Activated CD4-positive, alpha-beta T cell treated with anti-CD3 and anti-CD28 coated beads, Interleukin-10, Interleukin-2, amounts not matched to agents 100 ng/mL and 50 ng/mL, durations not matched to agents 16 hours and 8 hours (primary cell): ENCODE results near the gene TCF15.

Experiments
- DNase-seq: peaks from one replicate; pipeline ENCODE4 v3.0.0-alpha.2; 2020

The TCF15 gene

DNA sequence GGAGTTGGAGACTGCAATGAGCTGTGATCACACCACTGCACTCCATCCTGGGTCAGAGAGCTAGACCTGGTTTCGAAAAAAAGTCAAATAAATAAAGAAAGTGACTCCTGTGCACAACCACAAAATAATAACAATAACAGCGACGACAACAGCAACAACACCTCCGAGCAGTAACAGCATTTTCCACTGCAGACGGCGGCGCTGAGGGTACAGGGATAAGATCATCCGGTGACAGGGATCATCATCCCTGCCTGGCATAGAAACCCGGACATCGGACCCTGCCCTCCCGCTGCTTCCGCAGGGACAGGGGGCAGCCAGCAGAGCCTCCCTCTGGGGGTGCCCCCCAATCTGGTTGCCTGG, 31.4 kb upstream of the TCF15 start:
- DNase-seq: no peak

DNA sequence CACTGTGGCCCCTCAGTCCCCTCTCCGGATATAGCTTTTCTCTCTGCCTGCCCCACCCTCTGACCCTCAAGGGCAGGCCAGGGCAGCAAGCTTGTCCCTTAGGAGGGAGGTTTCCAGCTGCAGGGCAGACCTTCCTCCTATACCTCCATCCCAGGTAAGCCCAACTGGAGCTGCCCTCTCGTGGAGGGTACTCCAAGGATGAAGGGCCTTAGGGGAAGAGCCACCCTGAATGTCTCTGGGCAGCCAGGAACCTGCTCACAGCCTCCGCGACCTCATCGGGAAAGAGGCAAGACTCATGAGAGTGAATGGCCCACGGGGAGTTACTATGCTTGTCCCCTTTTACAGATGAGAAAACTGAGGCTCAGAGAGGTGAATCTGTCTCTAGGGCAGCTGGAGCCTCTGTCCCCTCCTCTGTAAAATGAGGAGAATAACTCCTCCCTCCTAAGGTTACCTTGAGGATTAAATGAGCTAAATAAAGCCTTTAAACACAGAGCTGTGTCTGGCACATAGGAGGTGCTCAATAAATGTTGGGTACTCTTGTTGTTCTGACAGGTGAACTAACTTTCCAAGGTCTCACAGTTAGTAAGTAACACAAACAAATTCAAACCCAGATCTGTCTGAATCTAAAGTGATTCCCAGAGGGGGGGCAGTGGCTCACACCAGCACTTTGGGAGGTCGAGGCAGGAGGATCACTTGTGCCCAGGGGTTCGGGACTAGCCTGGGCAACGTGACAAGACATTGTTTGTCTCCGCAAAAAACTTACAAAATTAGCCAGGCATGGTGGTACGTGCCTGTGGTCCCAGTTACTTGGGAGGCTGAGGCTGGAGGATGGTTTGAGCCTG, 30.8 kb upstream of the TCF15 start:
- DNase-seq: no peak

DNA sequence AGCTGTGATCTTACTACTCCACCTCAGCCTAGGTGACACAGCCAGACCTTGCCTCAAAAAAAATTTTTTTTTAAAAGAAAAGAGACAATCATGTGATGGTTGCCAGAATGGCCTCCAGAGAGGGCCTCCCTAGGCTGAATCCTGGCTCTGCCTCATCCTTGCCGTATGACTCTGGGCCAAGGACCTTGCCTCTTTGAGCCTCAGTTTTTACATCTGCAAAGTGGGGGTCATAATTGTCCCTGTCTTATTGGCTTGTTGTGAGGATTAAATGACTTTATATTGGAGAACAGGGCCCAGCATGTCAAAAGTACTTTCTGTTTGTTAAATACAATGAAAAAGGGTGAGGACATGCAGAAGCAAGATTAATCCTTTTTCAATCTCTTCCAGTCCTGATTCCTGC, 28.5 kb upstream of the TCF15 start:
- no peak for DNase-seq

DNA sequence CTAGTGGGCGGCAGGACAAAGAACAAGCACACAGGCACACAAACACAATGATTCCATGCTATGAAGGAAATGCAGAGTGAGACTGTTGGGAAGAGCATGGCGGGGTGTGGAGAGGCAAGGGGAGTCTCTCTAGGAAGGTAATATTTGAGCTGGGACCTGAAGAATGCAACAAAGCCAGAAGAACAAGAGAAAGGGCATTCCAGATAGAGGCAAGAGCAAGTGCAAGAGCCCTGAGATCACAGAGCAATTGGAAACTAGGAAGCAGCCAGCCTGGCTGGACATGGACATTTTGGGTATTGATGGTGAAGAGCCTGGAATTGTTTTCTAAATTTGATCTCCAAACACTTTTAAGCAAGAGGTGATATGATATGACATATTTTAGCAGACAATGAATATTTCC, 27.4 kb upstream of the TCF15 start:
- DNase-seq: no peak

DNA sequence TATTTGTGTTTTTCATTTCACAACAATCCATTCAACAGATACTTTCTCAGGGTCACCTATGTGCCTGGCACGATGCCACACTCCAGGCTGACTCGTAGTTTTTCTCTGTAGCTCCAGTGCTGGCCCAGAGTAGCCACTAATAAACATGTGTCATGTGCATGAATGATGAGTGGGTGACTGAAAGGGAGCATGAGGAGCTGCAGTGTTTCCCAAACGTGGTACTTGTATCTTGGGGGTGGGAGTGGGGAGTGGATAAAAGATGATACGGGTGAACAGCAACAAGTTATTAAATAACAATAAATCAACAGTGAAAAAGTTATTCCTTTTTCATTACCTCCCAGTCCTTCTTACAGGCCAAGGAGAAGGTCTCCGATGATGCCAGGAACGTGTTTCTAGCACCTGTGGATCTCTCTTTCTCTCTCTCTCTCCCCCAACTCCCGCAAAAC, 25.8 kb upstream of the TCF15 start:
- DNase-seq: no peak

DNA sequence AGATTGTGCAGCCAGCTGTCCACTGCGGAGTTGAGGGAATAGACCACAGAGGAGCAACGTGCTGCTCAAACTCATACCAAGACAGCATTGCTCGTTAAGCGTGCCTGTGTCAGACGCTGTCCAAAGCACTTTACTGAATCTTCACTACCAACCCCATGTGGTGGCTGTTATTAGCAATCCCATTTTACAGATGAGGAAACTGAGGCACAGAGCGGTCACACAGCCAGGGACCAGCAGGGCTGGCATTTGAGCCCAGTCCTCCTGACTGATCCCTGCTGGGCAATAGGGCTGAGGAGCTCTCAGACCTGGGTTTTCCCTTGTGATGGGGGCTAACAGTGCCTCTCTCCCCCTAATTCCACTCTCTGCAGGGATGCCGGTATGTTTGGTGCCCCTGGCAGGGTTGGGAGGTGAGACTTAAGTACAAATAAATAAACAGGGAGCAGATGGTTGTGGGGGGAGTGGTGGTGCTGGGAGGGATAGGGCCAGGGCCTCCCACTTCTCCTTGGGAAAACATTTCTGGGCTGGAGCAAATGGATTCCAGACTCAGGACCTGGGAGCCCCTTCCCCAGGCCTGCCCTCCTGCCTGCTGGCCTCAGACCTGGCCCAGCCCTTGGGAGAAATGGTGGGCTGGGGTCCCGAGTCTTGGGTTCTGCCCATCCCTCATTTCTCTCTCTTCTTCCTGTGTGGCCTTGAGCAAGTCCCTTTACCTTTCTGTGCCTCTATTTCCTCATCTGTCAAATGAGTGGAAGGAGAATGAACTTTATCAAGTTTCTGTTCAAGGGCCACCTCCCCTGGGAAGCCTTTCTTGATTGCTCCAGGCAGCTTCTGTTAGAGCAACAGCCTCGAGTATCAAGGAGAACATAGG, 25.2 kb upstream of the TCF15 start:
- DNase-seq: no peak

DNA sequence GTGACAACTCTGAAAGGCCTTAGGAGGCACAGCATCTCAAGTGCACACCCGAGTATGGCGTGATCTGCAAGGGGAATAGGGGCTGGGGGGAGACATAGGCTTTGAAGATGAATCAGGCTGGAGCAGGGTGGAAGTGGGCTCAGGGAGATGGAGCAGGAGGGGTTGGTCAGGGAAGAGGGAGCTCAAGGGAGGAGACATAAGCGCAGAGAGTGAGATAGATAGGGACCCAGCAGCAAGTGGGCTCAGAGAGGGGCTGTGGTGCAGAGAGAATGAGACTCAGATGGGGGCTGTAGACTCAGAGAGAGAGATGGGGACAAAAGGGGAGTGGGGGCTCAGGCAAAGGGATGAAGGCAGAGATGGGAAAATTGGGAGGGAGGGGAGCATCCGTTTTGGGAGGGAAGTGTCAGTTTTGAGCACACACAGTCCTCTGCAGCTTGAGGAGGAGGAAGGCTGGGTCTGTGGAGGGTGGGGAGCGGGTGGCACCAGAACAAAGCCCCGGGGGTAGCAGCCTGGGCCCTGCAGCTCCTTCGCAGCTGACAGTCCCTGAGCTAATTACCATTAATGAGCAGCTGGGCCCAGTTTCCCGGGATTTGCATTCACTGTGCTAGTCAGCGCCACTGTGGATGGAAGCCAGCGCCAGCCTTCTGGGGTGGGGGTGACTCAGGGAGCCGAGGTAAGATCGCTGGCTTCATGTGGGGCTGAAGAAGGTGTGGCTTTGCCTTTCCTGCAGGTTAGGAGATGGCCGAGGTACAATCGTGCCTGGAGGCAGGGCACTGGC, 24.2 kb upstream of the TCF15 start:
- DNase-seq: no peak

DNA sequence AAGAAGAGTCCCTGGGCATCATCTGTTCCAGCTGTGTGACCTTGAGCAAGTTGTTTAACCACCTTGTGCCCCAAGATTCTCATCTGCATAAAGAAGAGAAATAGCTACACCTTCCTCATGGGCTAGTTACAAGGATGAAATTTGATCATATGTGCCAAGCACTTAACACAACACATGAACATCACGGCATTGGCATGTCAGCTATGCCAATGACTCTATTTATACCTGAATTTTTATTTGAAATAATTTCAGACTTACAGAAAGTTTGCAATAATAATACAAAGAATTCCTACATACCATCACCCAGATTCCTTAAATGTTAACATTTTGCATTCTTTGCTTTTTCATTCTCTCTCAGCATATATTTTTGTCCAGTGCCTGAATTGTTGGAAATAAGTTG, 21.0 kb upstream of the TCF15 start:
- DNase-seq: no peak

DNA sequence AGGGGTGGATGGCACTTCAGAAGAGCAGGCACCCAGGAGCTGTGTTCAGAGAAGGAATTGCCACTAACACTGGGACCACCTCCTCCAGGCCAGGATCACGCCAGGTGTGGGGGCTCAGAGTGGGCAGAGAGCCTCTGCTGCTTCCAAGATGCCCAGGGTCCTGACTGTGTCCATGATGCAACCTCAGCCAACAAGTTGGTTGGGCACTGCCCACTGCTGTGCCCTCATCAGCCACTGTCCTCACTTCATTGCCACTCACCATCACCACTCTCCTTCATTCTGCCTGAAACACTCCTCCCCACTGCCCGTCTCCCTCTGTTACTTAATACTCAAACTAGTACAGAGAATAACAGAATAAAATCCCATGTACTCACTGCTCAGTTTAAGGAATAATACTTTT, 16.5 kb upstream of the TCF15 start:
- no peak for DNase-seq

DNA sequence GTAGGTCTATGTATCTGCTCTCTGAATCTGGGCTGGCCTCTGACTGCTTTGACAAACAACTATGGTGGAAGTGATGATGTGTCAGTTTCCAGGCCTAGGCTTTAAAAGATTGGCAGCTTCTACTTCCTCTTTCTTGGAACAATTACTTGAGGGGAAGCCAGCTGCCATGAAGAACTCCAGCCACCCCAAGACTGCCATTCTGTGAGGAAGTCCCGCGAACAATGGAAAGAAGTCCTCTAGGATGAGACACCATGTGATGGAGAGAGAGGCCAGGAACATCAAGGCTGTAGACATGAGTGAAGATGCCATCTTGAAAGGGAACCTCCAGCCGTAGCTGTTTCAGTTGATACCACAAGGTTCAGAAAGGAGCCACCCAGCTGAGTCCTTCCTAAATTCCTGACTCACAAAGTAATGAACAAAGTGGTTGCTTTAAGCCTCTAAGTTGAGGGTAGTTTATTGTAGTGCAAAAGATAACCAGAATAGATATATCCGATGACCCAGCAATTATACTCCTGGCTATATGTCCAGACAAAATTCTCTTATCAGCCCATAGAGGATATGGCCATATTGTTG, 15.3 kb upstream of the TCF15 start:
- DNase-seq: no peak

DNA sequence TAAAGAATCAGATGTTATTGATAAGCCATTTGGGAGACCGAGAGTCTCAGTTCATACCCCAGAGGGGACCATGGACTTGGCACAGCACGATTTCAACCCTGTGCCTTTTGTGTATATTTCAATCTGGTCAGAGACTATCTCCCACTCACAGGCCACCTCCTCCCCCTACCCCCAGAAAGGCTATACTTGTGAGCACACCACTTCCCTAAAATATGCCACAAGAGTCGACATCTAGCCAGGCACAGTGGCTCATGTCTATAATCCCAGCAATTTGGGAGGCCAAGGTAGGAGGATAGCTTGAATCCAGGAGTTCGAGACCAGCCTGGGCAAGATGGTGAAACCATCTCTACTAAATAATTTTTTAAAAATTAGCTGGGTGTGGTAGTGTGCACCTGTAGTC, 13.6 kb upstream of the TCF15 start:
- DNase-seq: no peak

DNA sequence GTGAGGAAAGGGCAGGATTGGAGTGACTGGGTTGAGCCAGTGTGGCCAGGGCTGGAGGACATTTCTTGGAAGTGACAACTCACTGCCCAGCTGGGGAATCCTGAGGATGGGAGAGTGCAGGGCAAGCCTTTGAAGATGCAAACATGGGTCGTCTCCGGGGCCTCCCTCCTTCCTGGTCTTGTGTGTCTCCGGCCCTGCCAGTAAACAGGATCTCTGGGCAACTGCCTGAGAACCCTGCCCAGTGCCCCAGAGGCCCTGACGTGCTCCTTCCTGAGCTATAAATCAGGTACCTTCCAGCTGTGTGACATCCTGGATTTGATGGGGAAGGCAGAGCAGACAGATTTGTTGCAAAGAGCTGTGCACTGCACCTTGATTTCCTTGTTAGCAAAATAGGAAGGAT, 12.9 kb upstream of the TCF15 start:
- no peak for DNase-seq

DNA sequence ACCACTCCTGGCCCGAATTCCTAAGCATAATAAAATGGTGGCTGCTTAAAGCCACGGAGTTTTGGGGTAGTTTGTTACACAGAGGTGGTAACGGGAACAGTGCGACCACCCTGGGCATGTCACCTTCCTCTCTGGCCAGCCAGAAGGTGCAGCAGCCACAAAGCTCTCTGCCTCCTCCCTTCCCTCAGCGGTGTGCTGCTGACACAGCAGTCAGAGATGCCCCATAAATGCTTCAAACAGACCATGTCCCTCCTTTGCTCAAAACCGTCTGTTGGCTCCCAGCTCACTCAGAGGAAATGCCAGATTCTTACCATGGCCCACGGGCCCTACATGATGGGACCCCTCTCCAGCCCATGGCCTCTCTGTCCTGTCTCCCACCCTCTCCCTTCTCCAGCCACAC, 12.1 kb upstream of the TCF15 start:
- no peak for DNase-seq

DNA sequence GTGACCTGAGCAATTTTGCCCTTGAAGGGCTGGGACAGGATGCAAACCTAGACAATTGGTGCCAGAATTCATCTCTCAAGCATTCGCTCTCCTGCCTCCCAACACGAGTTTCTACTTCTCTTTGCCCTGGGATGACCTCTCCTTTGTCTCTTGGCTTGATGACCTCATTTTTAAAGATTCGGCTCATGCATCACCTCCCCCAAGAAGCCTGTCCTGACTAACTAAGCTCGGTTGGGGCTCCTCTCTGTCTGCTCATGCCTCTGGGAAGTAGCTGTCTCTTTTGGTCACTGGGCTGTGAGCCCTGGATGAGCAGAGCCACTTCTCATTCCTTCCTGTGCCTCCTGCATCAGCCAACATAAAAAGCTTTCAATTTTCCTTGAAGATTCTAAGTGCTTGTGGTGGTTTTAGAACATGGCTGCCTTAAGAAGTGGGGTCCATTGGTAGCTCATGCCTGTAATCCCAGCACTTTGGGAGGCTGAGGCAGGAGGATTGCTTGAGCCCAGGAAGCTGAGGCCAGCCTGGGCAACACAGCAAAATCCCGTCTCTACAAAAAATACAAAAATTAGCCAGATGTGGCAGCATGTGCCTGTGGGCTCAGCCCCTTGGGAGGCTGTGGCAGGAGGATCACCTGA, 11.1 kb upstream of the TCF15 start:
- no peak for DNase-seq

DNA sequence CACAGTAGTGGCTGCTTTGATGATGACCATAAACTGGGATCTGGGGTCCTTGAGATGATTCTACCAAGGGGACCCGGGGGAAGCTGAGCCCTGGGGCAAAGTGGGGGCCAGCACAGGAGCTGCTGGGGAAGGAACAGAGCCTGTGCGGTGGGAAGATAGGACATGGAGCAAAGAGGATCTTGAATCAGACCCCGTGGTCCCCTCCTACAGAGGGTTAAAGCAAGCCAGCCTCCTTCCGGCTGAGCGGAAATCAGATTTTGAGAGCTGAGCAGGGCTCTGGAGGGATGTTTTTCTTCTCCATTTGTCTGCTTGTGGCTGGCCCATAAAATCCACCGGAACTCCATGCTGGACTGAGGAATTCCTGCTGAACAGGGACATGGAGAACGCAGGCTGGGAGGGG, 10.1 kb upstream of the TCF15 start:
- no peak for DNase-seq

DNA sequence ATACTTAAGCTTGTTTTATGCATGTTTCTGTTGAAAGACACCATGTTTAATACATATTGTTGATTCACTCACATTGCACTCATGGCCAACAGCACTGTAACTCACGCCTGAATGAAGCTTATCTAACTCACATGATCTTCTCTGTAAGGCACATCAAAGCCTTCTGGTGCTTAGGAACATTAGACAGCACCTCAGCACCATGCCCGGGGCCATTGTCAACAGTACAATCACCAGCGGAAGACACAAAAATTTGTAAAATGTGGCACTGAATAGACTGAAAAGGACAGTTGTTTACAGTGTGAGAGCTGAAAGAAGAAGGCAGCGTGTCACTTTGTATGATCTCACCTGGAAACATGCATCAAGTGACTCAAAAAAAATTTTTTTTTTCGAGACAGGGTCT, 8.9 kb upstream of the TCF15 start:
- DNase-seq: no peak

DNA sequence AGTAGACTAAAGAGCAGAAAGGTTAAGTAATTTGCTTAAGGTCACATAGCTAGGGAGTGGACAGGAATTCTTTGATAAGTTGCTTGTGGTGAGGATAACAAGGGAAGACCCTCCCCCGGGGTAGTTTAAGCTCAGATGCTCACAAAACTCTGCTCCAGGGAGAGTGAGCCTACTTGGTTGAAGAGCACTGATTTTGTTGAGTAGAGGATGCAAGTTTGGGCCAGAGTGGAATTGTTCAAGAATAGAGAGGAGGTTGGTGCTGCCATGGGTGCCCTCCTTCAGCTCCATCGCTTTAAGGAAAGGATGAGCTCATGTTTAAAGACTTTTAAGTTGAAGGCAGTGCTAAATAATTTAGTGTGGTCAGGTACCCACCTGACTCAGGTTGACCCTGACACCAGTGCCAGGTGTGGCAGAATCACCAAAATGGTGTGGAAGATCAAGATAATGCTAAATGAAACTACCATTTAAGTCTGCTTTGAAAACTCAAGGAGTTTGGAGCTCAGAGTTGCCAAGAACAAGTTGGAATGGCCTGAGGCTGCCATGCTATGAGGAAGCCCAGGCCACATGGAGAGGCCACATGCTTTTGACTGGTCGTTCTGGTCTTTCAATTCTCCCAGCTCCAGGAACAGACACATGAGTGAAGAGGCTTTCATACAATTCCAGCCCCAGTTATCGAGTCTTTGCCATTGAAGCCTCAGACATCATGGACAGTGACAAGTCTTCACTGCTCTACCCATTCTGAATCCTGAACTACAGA, 8.0 kb upstream of the TCF15 start:
- no peak for DNase-seq

DNA sequence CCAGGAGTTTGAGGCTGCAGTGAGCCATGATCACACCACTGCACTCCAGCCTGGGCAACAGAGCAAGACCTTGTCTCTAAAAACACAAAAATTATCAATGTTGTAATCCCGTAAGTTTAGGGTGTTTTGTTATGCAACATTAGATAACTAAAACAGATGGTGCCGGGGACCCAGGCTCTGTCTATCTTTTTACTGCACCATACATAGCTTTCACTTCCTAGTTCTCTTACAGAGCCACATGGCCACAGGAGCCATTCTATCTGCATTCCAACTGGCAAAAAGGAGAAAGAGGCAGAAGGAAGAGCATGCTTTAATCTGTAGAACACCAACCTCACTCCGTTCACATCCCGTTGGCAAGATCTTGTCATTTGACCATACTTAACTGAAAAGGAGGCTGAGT, 5.4 kb upstream of the TCF15 start:
- DNase-seq: no peak

DNA sequence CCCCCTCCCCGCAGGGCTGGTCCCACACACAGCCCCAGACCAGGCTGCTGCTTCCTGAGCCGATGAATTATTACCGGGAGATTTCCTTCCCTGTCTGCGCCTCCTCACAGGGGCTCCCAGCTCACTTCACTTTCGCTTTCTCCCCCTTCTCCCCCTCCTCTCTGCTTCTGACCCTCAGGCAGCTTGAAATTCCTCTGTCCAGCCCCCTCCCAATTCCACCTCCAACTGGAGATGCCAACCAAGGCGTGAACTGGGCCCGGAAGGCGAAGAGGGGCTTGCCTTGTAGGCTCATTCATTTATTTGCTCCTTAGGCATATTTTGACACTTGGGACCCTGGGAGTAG, 1.7 kb upstream of the TCF15 start:
- no peak for DNase-seq

DNA sequence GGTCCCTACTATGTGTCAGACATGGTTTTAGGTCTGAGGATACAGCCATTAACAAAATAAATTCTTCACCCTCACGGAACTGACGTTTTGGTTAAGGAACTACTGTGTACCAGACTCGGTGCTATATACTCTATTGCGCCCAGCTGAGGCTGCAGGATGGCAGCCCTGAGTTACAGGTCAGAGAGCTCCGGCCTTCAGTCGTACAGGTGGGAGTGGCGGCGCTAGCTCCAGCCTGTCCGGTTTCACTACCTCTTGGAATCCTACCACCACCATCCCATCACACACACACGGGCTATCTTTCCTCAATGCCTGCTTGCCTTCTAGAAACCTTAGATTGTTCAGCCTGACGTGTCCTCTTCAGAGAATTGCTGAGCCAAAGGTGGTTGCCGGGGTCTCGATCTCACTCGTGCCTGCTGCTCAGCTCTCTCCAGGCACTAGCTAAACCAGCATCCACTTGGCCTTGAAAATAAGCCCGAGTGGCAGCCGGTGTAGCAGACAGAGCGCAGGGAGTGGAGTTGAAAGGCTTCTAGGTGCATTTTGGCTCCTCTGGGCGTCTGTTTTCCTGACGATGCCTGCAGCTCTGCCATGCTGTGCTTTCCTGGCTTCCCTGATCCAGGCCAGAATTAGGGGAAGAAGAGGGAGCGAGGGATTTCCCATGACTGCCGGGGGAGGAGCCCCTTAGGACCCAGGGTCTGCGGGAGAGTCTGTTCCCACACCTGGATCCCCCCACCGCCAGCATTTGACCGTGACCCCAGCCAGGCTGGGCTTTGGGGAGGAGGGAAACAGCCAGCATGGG, 1.1 kb upstream of the TCF15 start:
- DNase-seq: no peak

DNA sequence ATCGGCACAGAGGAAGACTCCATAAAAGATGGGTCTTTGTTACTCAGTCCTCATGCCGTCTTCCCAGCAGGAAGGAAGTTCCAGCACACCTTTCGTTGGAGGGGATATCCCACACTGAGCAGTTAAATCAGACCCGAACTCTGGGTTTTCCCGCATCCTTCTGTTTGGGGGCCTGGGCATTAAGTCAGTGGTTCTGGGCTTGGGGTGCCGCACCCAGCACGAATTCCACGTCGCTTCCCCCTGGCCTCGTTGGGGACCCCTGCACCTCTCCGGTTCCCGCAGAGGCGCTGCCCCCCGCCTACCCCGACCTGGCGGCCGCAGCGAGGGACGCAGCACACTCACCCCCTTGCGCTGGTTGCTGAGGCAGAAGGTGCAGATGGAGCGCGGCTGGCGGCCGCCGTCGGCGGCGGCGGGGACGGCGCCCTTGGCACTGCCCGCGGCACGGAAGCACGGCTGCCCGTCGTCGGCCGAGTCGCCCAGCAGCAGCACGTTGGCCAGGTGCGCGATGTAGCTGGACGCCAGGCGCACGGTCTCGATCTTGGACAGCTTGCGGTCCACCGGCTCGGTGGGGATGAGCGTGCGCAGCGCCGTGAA, 641 bp downstream of the TCF15 start:
- DNase-seq: no peak
